IMR-90 (cell line): ENCODE data around the gene PARP12. TPM values are rescaled to one million over a fixed set of nuclear protein-coding genes. Genes with fewer than 3 reads are reported as not detected.

Experiments used
- ATAC-seq: fragments of 200-7000 bp; cut with Tn5 transposase; 2 replicates; pipeline ENCODE4 v1.9.1; 2020; ENCODE audit warnings: low read depth, mild to moderate bottlenecking, moderate library complexity
- BruUV-seq: library from RNA; stranded (reverse); fragments of 400-500 nt; replicated peaks from 2 replicates; lab custom pipeline; 2021; lab: Mats Ljungman, UMichigan
- CTCF ChIA-PET: fragments of 300-600 bp; formaldehyde crosslinking; extraction: SDS; loops from one replicate; lab custom pipeline; 2021; ENCODE audit warnings: antibody characterized with exemption; lab: Yijun Ruan, JAX
- POLR2A ChIA-PET: fragments of 300-600 bp; sonication (Branson Sonifier 250); formaldehyde crosslinking; loops from one replicate; lab custom pipeline; 2022; ENCODE audit warnings: antibody characterized with exemption; ENCODE audit not compliant: unreplicated experiment; lab: Charles Lee
- DNase-seq: peaks from one replicate; pipeline ENCODE4 v3.0.0; 2013
- H2AFZ ChIP-seq: replicated peaks from 2 replicates; pipeline ENCODE3; 2013; ENCODE audit warnings: low read length, mild to moderate bottlenecking; ENCODE audit not compliant: poor library complexity
- H2AK5ac ChIP-seq: 2 replicates; pipeline ENCODE4 v1.6.1; 2013; ENCODE audit warnings: low read depth, low read length, inconsistent platforms
- H2AK9ac ChIP-seq: replicated peaks from 2 replicates; pipeline ENCODE3; 2013; ENCODE audit warnings: mild to moderate bottlenecking, low read depth, low read length, moderate library complexity; ENCODE audit not compliant: poor library complexity
- H2BK120ac ChIP-seq: 2 replicates; pipeline ENCODE4 v1.6.1; 2013; ENCODE audit warnings: low read depth, low read length, inconsistent platforms
- H2BK15ac ChIP-seq: 3 replicates; pipeline ENCODE4 v1.6.1; 2013; ENCODE audit warnings: low read depth, low read length, inconsistent platforms
- H2BK20ac ChIP-seq: 2 replicates; pipeline ENCODE4 v1.6.1; 2013; ENCODE audit warnings: low read depth, mild to moderate bottlenecking, inconsistent platforms, low read length, moderate library complexity
- H2BK5ac ChIP-seq: 2 replicates; pipeline ENCODE4 v1.6.1; 2013; ENCODE audit warnings: mild to moderate bottlenecking, low read depth, low read length, inconsistent platforms; ENCODE audit not compliant: poor library complexity, severe bottlenecking
- H3K14ac ChIP-seq: replicated peaks from 2 replicates; pipeline ENCODE4 v1.6.1; 2013; ENCODE audit warnings: low read depth, low read length, inconsistent platforms
- H3K18ac ChIP-seq: 2 replicates; pipeline ENCODE4 v1.6.1; 2013; ENCODE audit warnings: low read depth, low read length, control low read depth
- H3K23ac ChIP-seq: 2 replicates; pipeline ENCODE4 v1.6.1; 2013; ENCODE audit warnings: low read depth, low read length, inconsistent platforms
- H3K27ac ChIP-seq: 2 replicates; pipeline ENCODE4 v1.5.1; 2013; ENCODE audit warnings: mild to moderate bottlenecking, control low read depth, low read length; ENCODE audit not compliant: insufficient read depth
- H3K27me3 ChIP-seq: 2 replicates; pipeline ENCODE4 v1.6.1; 2013; ENCODE audit warnings: low read length; ENCODE audit not compliant: control insufficient read depth, insufficient read depth
- H3K36me3 ChIP-seq: 2 replicates; pipeline ENCODE4 v1.6.1; 2013; ENCODE audit warnings: low read length, mixed read lengths; ENCODE audit not compliant: control insufficient read depth, insufficient read depth
- H3K4ac ChIP-seq: 2 replicates; pipeline ENCODE4 v1.6.1; 2013; ENCODE audit warnings: low read depth, low read length, inconsistent platforms
- H3K4me1 ChIP-seq: 2 replicates; pipeline ENCODE4 v1.6.1; 2013; ENCODE audit warnings: low read length, mixed read lengths; ENCODE audit not compliant: control insufficient read depth, insufficient read depth
- H3K4me2 ChIP-seq: 2 replicates; pipeline ENCODE4 v1.6.1; 2013; ENCODE audit warnings: low read depth, mild to moderate bottlenecking, control low read depth, low read length, moderate library complexity
- H3K4me3 ChIP-seq: 2 replicates; pipeline ENCODE4 v1.5.1; 2013; ENCODE audit warnings: low read depth, mild to moderate bottlenecking, control low read depth, low read length, moderate library complexity; ENCODE audit not compliant: insufficient read depth
- H3K56ac ChIP-seq: 2 replicates; pipeline ENCODE4 v1.6.1; 2013; ENCODE audit warnings: low read length, inconsistent platforms; ENCODE audit not compliant: insufficient read depth; ENCODE audit errors: extremely low read depth
- H3K79me1 ChIP-seq, 2 experiments: 2 replicates each; pipeline ENCODE4 v1.6.1; 2013; ENCODE audit warnings: low read length in 2 of 2, inconsistent platforms in 1 of 2, low read depth in 1 of 2
- H3K9ac ChIP-seq: 2 replicates; pipeline ENCODE4 v1.6.1; 2013; ENCODE audit warnings: low read depth, low read length, control low read depth
- H3K9me1 ChIP-seq: 2 replicates; pipeline ENCODE4 v1.6.1; 2013; ENCODE audit warnings: low read length, inconsistent platforms; ENCODE audit not compliant: insufficient read depth
- H3K9me3 ChIP-seq: 2 replicates; pipeline ENCODE4 v1.6.1; 2013; ENCODE audit warnings: low read length; ENCODE audit not compliant: control insufficient read depth, insufficient read depth
- H4K20me1 ChIP-seq: 2 replicates; pipeline ENCODE4 v1.6.1; 2013; ENCODE audit warnings: low read length, inconsistent platforms; ENCODE audit not compliant: insufficient read depth
- H4K5ac ChIP-seq: 2 replicates; pipeline ENCODE4 v1.6.1; 2013; ENCODE audit warnings: mild to moderate bottlenecking, low read depth, low read length, control low read depth
- H4K8ac ChIP-seq, 2 experiments: 2 replicates each; pipeline ENCODE4 v1.6.1; 2013; ENCODE audit warnings: low read depth in 2 of 2, low read length in 2 of 2, control low read depth in 1 of 2, inconsistent platforms in 1 of 2
- H4K91ac ChIP-seq: 2 replicates; pipeline ENCODE4 v1.6.1; 2013; ENCODE audit warnings: low read depth, low read length, inconsistent platforms; ENCODE audit not compliant: insufficient read depth
- BHLHE40 ChIP-seq: fragments of 150-350 bp; IDR thresholded peaks from 2 replicates; pipeline ENCODE4 v1.6.1; 2016; ENCODE audit warnings: mild to moderate bottlenecking, low read depth, low read length
- CEBPB ChIP-seq: IDR thresholded peaks from 2 replicates; pipeline ENCODE4 v1.6.1; 2012; ENCODE audit warnings: low read depth, low read length, improper control_type of control experiment
- FOS ChIP-seq: fragments of 150-350 bp; IDR thresholded peaks from 2 replicates; pipeline ENCODE4 v1.6.1; 2016; ENCODE audit warnings: low read depth, low read length
- MAZ ChIP-seq: IDR thresholded peaks from 2 replicates; pipeline ENCODE4 v1.6.1; 2012; ENCODE audit warnings: low read depth, mild to moderate bottlenecking, low read length, improper control_type of control experiment, moderate library complexity, borderline replicate concordance
- MXI1 ChIP-seq: IDR thresholded peaks from 2 replicates; pipeline ENCODE4 v1.6.1; 2012; ENCODE audit warnings: low read depth, mild to moderate bottlenecking, low read length, moderate library complexity, borderline replicate concordance
- NFE2L2 ChIP-seq: fragments of 150-350 bp; IDR thresholded peaks from 2 replicates; pipeline ENCODE4 v1.6.1; 2016; ENCODE audit warnings: low read depth, mild to moderate bottlenecking, low read length
- RAD21 ChIP-seq: IDR thresholded peaks from 2 replicates; pipeline ENCODE4 v1.6.1; 2012; ENCODE audit warnings: low read length, improper control_type of control experiment
- SMC3 ChIP-seq: fragments of 150-350 bp; IDR thresholded peaks from 2 replicates; pipeline ENCODE4 v1.6.1; 2016; ENCODE audit warnings: low read depth, mild to moderate bottlenecking, antibody characterized with exemption, low read length, moderate library complexity
- WGBS, 2 experiments: methylation state at CpG; one replicate each; pipeline versions ENCODE4 v1.1.5 to v1.1.7; 2013; ENCODE audit warnings: missing lambda C conversion rate in 2 of 2; ENCODE audit not compliant: insufficient read length in 1 of 2; ENCODE audit errors: extremely low coverage in 2 of 2; 5-methylcytosine and 5-hydroxymethylcytosine counted together
- dilution Hi-C: fragments of 300-500 bp; cut with HindIII; formaldehyde crosslinking; loops from one replicate; pipeline ENCODE4 v1.14.3; 2018; ENCODE audit warnings: low sequenced_read_pairs; ENCODE audit not compliant: unreplicated experiment
- in situ Hi-C: fragments of 300-500 bp; cut with MboI; formaldehyde crosslinking; loops from 3 replicates; pipeline ENCODE4 v1.14.3; 2019; ENCODE audit warnings: low sequenced_read_pairs, inconsistent platforms, mixed read lengths
- intact Hi-C: fragments of 100-400 bp; cut with micrococcal nuclease; formaldehyde crosslinking; loops from 2 replicates; pipeline ENCODE4 v1.10.0; 2022
- polyA plus RNA-seq, 3 experiments: library from polyadenylated mRNA; depleted of rRNA; stranded (reverse); fragments of >200 nt; gene quantifications; 2 replicates each; pipeline ENCODE4 v1.2.3, GENCODE V29; 2012; ENCODE audit warnings: low replicate concordance in 1 of 3
- total RNA-seq: library from RNA; depleted of rRNA; stranded (reverse); fragments of >200 nt; gene quantifications from 2 replicates; pipeline ENCODE4 v1.2.3, GENCODE V29; 2012
- TF ChIP-seq, protein P1 (sequence below): fragments of 150-350 bp; IDR thresholded peaks from 2 replicates; pipeline ENCODE4 v1.6.1; 2016; ENCODE audit warnings: low read depth, mild to moderate bottlenecking, low read length, moderate library complexity, borderline replicate concordance

PARP12 gene
- total and polyA plus RNA-seq, 2 of the 4 experiments (the other 2 are of a cell fraction) = 7.2 to 11.3 TPM

DNA sequence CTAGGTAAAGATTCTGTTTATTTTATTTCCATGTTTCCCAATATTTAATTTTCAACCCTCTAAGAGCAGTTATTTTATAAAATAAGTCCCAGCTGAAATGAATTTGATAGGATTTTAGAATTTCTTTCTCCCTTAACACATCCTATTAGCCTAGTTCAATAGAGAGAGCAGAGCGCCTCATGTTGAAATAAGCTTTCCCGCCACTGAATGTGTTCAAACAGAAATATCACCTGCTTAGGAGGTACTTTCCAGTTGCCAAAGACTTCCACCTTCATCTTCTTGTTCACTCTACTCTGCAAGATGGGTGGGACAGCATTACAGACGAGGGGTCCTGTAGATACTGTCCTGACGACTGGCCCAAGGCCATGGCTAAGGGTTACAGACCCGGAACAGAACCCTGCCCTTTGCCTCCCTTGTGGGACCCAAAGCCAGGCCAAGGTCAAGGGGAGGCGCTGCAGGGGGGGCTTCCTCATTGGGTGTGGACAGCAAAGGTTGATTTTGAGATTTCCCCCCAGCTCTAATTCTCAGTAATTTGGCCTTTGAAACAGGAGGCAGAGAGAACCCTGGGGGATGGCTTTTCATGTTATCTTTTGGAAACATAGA lies 62.0 kb downstream of the PARP12 start (continued):
- no peak for TF ChIP-seq SMC3

GRCh38 chr7:139999516-139999915 lies 63.2 kb downstream of the PARP12 start:
- Histone ChIP-seq H3K18ac (no peak overlapping the region), H2AFZ (no peak overlapping the region), H3K4ac (no peak overlapping the region), H3K4me1 (peaks cover 15% of the 10 kb centered on the region), H3K36me3 (no peaks in the 10 kb centered on the region), H3K9ac (no peak overlapping the region), H3K4me2 (no peak overlapping the region), H3K79me1 (peaks cover 0 to 3% of the 10 kb centered on the region in 2 experiments; a peak in 1 of 4 replicates), H3K4me3 (no peak overlapping the region), H3K14ac (no peak overlapping the region), H4K91ac (no peak overlapping the region), H3K9me1 (peaks cover 11% of the 10 kb centered on the region), H4K8ac (no peak overlapping the region), H2BK15ac (no peak overlapping the region), H2AK9ac (no peak overlapping the region), H3K56ac (no peak overlapping the region), H2AK5ac (no peak overlapping the region), H2BK5ac (no peak overlapping the region), H3K23ac (no peak overlapping the region), H3K27me3 (no peaks in the 10 kb centered on the region), H3K9me3 (no peaks in the 10 kb centered on the region), H4K20me1 (peaks cover 4% of the 10 kb centered on the region; the same call in 1 of the 2 replicates), H4K5ac (no peak overlapping the region), H3K27ac (no peak overlapping the region), H2BK120ac (no peak overlapping the region), H2BK20ac (no peak overlapping the region)
- POLR2A ChIA-PET = no interaction called here
- 94% methylated on average over 2 of the region's 6 CpGs; no CpG with 5 or more reads in 1 of the 2 experiments for WGBS, 2 experiments
- no peak for ATAC-seq
- BruUV-seq = no TSS peak
- in situ Hi-C loops = no loop called here
- CTCF ChIA-PET = no interaction called here
- TF ChIP-seq RAD21 (no peak), BHLHE40 (no peak), SMC3 (no peak), FOS (no peak), NFE2L2 (no peak), MXI1 (no peak), CEBPB (no peak), MAZ (no peak)
- TF ChIP-seq, protein P1, sequence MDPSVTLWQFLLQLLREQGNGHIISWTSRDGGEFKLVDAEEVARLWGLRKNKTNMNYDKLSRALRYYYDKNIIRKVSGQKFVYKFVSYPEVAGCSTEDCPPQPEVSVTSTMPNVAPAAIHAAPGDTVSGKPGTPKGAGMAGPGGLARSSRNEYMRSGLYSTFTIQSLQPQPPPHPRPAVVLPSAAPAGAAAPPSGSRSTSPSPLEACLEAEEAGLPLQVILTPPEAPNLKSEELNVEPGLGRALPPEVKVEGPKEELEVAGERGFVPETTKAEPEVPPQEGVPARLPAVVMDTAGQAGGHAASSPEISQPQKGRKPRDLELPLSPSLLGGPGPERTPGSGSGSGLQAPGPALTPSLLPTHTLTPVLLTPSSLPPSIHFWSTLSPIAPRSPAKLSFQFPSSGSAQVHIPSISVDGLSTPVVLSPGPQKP = no peak
- intact Hi-C loops = loop anchor here (5.0 kb wide), 1 partner anchor 172 kb away; the partner anchor contains the start of gene TBXAS1
- DNase-seq = no peak
- dilution Hi-C loops = no loop called here
